Inferior parietal cortex (tissue), 1 donor: Measurements from ENCODE around the gene PPP4R4.

Experiments
- DNase-seq: peaks from one replicate; pipeline ENCODE4 v3.0.0-alpha.2; 2016; ENCODE audit errors: extremely low spot score

Gene PPP4R4

GRCh38 chr14:94173885-94174603, at the start of gene PPP4R4:
Gene PPP4R4 (plus strand): TSS chr14:94174322. CDS start chr14:94174466, 144 bp downstream.
- no peak for DNase-seq

- peak; percentile 32 for DNase-seq
Observed at GRCh38 chr14:94124582-94125377, 49.3 kb upstream of the PPP4R4 start.

- no peak for DNase-seq
Observed at GRCh38 chr14:94125659-94126418, 48.3 kb upstream of the PPP4R4 start.

- no peak for DNase-seq
Observed at GRCh38 chr14:94126419-94126677, 47.8 kb upstream of the PPP4R4 start.

GRCh38 chr14:94126800-94127199, 47.3 kb upstream of the PPP4R4 start:
- DNase-seq: no peak

GRCh38 chr14:94127330-94127729, 46.8 kb upstream of the PPP4R4 start:
- no peak for DNase-seq

- no peak for DNase-seq
Observed at GRCh38 chr14:94128216-94128839, 45.8 kb upstream of the PPP4R4 start.

- peak; percentile 66 for DNase-seq
Observed at GRCh38 chr14:94129111-94129757, 44.9 kb upstream of the PPP4R4 start, which contains the start of gene IFI27L2. Gene IFI27L2 (minus strand): TSS chr14:94129604. CDS start chr14:94129564, 40 bp downstream.

GRCh38 chr14:94129758-94130414, 44.2 kb upstream of the PPP4R4 start:
- peak; percentile 45 for DNase-seq

- DNase-seq: peak; percentile 93
Observed at GRCh38 chr14:94132285-94132887, 41.7 kb upstream of the PPP4R4 start.

GRCh38 chr14:94135476-94135875, 38.6 kb upstream of the PPP4R4 start:
- DNase-seq: no peak

GRCh38 chr14:94136575-94137331, 37.4 kb upstream of the PPP4R4 start:
- DNase-seq: peak; percentile 96

GRCh38 chr14:94138251-94138650, 35.9 kb upstream of the PPP4R4 start:
- no peak for DNase-seq

- DNase-seq: no peak
Observed at GRCh38 chr14:94139006-94139405, 35.1 kb upstream of the PPP4R4 start.

- DNase-seq: no peak
Observed at GRCh38 chr14:94139421-94139820, 34.7 kb upstream of the PPP4R4 start.

GRCh38 chr14:94142247-94142646, 31.9 kb upstream of the PPP4R4 start:
- DNase-seq: no peak

GRCh38 chr14:94142836-94143235, 31.3 kb upstream of the PPP4R4 start:
- DNase-seq: no peak

GRCh38 chr14:94143239-94143638, 30.9 kb upstream of the PPP4R4 start:
- DNase-seq: no peak

- DNase-seq: no peak
Observed at GRCh38 chr14:94143711-94144110, 30.4 kb upstream of the PPP4R4 start.

- no peak for DNase-seq
Observed at GRCh38 chr14:94144765-94145164, 29.4 kb upstream of the PPP4R4 start.
